Muscle layer of colon (tissue), 2 donors: ENCODE data around the gene MAPKAPK5.
"Not testable (repeated sequence)": the region's sequence is repeated elsewhere in the genome, so short reads cannot be mapped to it uniquely, and the experiment has no call there.

ENCODE experiments used
- H3K27ac ChIP-seq: one replicate; pipeline ENCODE4 v1.7.0; 2013; ENCODE audit warnings: low read depth, mild to moderate bottlenecking, low read length, moderate library complexity
- H3K27me3 ChIP-seq, 2 donors: one replicate each; pipeline ENCODE4 v1.7.0; 2013; ENCODE audit warnings: low read length in 2 of 2, mild to moderate bottlenecking in 2 of 2; ENCODE audit not compliant: insufficient read depth in 2 of 2, control insufficient read depth in 1 of 2
- H3K36me3 ChIP-seq: one replicate; pipeline ENCODE4 v1.7.0; 2013; ENCODE audit warnings: mild to moderate bottlenecking, low read length; ENCODE audit not compliant: insufficient read depth
- H3K4me1 ChIP-seq: one replicate; pipeline ENCODE4 v1.7.0; 2013; ENCODE audit warnings: mild to moderate bottlenecking, low read length; ENCODE audit not compliant: insufficient read depth
- H3K4me3 ChIP-seq, 2 donors: one replicate each; pipeline ENCODE4 v1.7.0; 2013; ENCODE audit warnings: low read length in 2 of 2, low read depth in 1 of 2, mild to moderate bottlenecking in 1 of 2, moderate library complexity in 1 of 2
- H3K9ac ChIP-seq: one replicate; pipeline ENCODE4 v1.7.0; 2013; ENCODE audit warnings: low read length
- H3K9me3 ChIP-seq: one replicate; pipeline ENCODE4 v1.7.0; 2013; ENCODE audit warnings: mild to moderate bottlenecking, low read length
- donor health status: abdominal sarcoma.
- donor health status: Adenocarcinoma of cecum.

The MAPKAPK5 gene

DNA sequence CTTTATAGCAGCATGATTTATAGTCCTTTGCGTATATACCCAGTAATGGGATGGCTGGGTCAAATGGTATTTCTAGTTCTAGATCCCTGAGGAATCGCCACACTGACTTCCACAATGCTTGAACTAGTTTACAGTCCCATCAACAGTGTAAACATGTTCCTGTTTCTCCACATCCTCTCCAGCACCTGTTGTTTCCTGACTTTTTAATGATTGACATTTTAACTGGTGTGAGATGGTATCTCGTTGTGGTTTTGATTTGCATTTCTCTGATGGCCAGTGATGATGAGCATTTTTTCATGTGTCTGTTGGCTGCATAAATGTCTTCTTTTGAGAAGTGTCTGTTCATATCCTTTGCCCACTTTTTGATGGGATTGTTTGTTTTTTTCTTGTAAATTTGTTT lies 12.4 kb upstream of the MAPKAPK5 start:
- not testable (repeated sequence) for H3K9me3 ChIP-seq, H3K27me3 ChIP-seq, H3K27ac ChIP-seq, H3K9ac ChIP-seq, H3K4me3 ChIP-seq, H3K36me3 ChIP-seq, H3K4me1 ChIP-seq

DNA sequence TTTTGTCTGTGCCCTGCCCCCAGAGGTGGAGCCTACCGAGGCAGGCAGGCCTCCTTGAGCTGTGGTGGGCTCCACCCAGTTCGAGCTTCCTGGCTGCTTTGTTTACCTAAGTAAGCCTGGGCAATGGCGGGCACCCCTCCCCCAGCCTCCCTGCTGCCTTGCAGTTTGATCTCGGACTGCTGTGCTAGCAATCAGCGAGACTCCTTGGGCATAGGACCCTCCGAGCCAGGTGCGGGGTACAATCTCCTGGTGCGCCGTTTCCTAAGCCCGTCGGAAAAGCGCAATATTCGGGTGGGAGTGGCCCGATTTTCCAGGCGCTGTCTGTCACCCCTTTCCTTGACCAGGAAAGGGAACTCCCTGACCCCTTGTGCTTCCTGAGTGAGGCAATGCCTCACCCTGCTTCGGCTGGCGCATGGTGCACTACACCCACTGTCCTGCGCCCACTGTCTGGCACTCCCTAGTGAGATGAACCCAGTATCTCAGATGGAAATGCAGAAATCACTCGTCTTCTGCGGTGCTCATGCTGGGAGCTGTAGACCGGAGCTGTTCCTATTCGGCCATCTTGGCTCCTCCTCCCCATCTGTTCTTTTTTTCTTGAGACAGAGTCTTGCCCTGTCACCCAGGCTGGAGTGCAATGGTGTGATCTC lies 7.2 kb upstream of the MAPKAPK5 start:
- H3K4me1 ChIP-seq, H3K9me3 ChIP-seq, H3K27ac ChIP-seq, H3K9ac ChIP-seq, H3K27me3 ChIP-seq, H3K4me3 ChIP-seq, H3K36me3 ChIP-seq: not testable (repeated sequence)

DNA sequence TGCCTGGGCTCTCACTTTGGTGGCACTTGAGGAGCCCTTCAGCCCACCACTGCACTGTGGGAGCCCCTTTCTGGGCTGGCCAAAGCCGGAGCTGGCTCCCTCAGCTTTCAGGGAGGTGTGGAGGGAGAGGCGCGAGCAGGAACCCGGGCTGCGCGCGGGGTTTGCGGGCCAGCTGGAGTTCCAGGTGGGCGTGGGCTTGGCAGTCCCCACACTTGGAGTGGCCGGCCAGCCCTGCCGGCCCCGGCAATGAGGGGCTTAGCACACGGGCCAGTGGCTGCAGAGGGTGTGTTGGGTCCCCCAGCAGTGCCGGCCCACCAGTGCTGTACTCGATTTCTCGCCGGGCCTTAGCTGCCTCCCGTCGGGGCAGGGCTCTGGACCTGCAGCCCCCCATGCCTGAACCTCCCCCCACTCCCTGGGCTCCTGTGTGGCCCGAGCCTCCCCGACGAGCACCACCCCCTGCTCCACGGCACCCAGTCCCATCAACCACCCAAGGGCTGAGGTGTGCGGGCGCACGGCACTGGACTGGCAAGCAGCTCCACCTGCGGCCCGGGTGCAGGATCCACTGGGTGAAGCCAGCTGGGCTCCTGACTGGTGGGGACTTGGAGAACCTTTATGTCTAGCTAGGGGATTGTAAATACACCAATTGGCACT lies 6.4 kb upstream of the MAPKAPK5 start:
- H3K9me3 ChIP-seq, H3K27me3 ChIP-seq, H3K36me3 ChIP-seq, H3K4me3 ChIP-seq, H3K27ac ChIP-seq, H3K9ac ChIP-seq, H3K4me1 ChIP-seq: not testable (repeated sequence)

DNA sequence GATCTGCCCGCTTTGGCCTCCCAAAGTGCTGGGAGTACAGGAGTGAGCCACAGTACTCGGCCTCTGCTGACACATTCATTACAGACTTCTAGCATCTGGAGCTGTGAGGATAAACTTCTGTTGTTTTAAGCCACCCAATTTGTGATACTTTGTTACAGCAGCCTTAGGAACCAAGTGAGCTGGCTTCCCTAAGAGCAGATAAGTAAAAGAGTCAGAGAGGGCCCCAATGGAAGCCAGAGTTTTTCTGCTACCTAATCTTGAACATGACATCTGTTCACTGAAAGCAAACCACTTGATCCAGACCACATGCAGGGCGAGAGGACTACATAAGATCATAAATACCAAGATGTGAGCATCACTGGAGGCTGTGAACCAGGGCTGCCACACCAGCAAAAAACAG lies 3.7 kb upstream of the MAPKAPK5 start:
- H3K4me1 ChIP-seq, result peaks cover 16% of the 10 kb centered on the region

DNA sequence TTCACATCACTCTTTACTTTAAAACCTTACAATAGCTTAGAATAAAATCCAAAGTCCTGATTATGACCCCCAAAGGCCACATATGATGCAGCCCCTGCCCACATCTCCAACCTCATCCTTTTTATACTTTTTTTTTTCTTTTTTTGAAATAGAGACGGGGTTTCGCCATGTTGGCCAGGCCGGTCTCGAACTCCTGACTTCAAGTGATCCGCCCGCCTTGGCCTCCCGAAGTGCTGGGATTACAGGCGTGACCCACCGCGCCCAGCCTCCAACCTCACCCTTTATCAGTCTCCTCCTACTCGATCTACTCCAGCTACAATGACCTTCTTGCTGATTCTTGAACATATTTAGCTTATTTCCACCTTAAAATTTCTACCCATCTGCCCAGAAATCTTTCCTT lies 1.2 kb upstream of the MAPKAPK5 start:
- H3K27ac ChIP-seq, result peak overlapping the region; percentile 83

More for the DNA sequence above, 3.7 kb upstream of the MAPKAPK5 start:
- no peak overlapping the region for H3K4me3 ChIP-seq
- H3K9me3 ChIP-seq, result no peaks in the 10 kb centered on the region
- H3K9ac ChIP-seq, result no peak overlapping the region
- no peak overlapping the region for H3K27ac ChIP-seq
- H3K27me3 ChIP-seq, result no peaks in the 10 kb centered on the region
- peaks cover 8% of the 10 kb centered on the region for H3K36me3 ChIP-seq

DNA sequence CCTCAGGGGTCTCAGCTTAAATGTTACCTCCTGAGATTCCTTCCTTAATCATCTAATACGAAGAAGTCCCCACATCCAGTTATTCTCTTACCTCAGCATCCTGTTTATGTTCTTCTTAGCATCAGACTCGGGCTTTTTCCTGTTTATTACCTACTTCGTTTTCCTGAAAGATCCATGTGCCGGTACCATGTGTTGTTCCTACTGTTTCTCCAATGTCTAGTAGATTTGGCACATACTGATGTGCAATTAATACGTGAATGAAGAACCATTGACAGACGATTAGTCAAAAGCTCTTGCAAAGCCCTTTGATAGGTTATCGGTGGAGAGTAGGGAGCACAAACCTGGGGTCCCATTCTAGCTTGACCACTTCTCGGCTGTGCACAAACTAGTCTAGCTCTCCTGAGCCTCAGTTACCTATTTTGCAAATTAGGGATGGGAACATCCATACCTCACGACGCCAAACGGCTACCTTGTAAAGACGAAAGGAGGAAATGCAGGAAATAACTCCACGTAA lies 735 bp upstream of the MAPKAPK5 start:
- Histone ChIP-seq H3K9ac (peak overlapping the region; percentile 98), H3K4me3 (peak overlapping the region; percentile 78 to 98), H3K27me3 (no peaks in the 10 kb centered on the region), H3K27ac (peak overlapping the region; percentile 83), H3K9me3 (no peaks in the 10 kb centered on the region), H3K4me1 (peaks cover 29% of the 10 kb centered on the region), H3K36me3 (peaks cover 8% of the 10 kb centered on the region)

More for the DNA sequence above, 1.2 kb upstream of the MAPKAPK5 start:
- H3K9me3 ChIP-seq, result no peaks in the 10 kb centered on the region
- H3K36me3 ChIP-seq, result peaks cover 8% of the 10 kb centered on the region
- peaks cover 29% of the 10 kb centered on the region for H3K4me1 ChIP-seq
- peak overlapping the region; percentile 98 for H3K9ac ChIP-seq
- H3K27me3 ChIP-seq, result no peaks in the 10 kb centered on the region
- peak overlapping the region; percentile 78 to 98 for H3K4me3 ChIP-seq

DNA sequence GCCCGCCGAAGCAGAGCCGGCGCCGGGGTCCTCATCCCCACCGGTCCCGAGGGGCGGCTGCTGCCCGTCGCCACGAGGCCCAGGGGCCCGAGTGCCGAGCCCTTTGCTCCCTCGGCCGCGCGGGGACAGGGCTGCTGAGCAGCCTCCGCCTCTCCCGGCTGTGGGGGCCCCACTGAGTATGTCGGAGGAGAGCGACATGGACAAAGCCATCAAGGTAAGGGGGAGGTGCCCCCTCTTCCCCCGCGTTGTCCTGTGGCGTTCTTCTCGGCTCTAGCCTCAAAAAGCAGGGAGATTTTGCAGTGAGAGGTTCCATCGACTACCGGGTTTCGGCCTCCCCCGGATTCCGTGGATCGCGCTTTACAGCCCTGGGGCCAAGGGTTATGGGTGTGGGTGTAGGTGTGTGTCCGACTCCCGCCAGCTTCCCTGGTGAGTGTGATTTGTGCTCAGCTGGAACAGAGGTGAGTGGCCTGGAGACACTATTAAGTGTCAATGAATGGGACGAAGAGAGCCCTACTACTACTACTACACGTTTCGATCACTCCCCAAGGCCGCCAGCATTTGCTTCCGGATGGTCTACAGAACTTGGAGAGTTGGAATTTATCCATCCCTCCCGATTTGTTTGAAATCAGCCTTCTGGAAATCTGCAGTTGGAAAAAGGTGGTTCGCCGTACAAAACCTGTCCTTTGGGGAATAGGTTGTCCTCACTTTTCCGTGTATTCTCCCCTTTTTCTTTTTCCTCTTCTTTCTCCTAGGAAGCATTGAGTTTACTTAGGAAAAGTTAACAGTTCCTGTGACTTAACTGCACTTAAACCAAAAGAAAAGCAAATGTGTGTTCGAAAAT lies 748 bp downstream of the MAPKAPK5 start:
- Histone ChIP-seq H3K4me1 (peaks cover 29% of the 10 kb centered on the region), H3K27ac (peak overlapping the region; percentile 83), H3K9ac (peak overlapping the region; percentile 97), H3K4me3 (peak overlapping the region; percentile 78 to 98), H3K36me3 (peaks cover 8% of the 10 kb centered on the region), H3K9me3 (no peaks in the 10 kb centered on the region), H3K27me3 (no peaks in the 10 kb centered on the region)

DNA sequence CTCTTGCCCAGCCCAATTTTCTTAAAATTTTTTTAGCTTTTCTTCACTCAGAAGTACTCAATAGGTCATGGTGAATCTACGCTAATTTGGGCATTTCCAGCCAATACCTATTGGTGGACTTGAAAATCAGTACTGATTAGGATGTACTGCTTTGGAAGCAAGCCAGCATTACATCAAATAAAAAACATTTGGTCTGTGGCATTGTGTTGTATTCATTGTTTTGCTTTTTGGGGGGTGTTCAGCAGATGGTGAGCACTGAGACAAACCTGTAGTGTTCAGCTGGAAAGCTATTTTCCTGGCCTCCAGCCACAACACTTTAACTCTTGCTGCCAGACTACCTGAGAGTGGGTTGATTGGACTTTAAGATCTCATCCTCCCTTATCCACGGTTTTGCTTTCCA lies 4.0 kb downstream of the MAPKAPK5 start:
- Histone ChIP-seq H3K4me3 (no peak overlapping the region), H3K36me3 (no peaks in the 10 kb centered on the region), H3K4me1 (peaks cover 20% of the 10 kb centered on the region), H3K9me3 (no peaks in the 10 kb centered on the region), H3K27me3 (no peaks in the 10 kb centered on the region), H3K9ac (no peak overlapping the region), H3K27ac (no peak overlapping the region)

DNA sequence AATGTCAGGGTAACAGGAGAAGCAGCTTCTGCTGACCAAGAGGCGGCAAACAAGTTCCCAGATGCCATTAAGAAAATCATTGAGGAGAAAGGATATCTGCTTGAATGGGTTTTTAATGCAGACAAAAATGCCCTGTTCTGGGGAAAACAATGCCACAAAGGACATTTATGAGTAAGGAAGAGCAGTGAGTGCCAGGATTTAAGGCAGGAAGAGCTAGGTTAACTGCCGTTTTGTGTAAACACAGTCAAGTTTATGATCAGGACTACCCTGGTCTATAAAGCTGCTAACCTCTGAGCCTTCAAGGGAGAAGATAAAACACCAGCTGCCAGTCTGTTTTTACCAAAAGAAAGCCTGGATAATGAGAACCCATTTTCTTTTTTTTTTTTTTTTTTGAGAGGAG lies 8.5 kb downstream of the MAPKAPK5 start:
- no peak overlapping the region for H3K27ac ChIP-seq
- H3K9me3 ChIP-seq, result no peaks in the 10 kb centered on the region
- H3K4me1 ChIP-seq, result no peaks in the 10 kb centered on the region
- H3K27me3 ChIP-seq, result no peaks in the 10 kb centered on the region
- no peaks in the 10 kb centered on the region for H3K36me3 ChIP-seq
- no peak overlapping the region for H3K9ac ChIP-seq
- no peak overlapping the region for H3K4me3 ChIP-seq

DNA sequence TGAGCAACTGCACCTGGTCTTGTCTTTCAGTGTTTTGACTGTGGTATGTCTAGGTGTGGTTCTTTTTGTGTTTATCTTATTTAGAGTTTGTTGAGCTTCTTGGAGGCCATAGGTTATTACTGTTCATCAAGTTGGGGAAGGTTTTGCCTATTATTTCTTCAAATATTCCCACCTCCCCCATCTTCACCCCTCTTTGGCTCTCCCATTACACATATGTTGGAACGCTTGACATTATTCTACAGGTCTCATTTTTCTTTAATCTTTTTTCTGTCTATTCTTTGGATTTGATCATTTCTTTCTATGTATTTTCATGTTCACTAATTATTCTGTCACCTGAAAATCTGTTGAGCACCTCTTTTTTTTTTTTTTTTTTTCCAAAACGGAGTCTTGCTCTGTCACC lies 16.2 kb downstream of the MAPKAPK5 start:
- Histone ChIP-seq H3K36me3 (no peaks in the 10 kb centered on the region), H3K27me3 (no peaks in the 10 kb centered on the region), H3K27ac (no peak overlapping the region), H3K9ac (no peak overlapping the region), H3K4me3 (no peak overlapping the region), H3K4me1 (no peaks in the 10 kb centered on the region), H3K9me3 (no peaks in the 10 kb centered on the region)

DNA sequence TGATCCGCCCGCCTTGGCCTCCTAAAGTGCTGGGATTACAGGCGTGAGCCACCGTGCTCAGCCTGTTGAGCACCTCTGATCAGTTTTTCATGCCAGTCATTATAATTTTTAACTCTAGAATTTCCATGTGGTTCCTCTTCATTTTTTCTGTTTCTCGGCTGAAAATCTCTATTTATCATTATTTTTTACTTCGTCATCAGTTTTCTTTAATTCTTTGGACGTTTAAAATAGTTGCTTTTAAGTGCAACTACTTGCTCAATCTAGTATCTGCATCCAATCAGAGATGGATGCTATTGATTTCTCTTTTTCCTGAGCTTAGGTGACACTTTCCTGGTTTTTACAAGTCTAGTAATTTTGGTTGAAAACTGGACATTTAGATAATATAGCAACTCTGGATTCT lies 16.8 kb downstream of the MAPKAPK5 start:
- no peaks in the 10 kb centered on the region for H3K4me1 ChIP-seq
- H3K9me3 ChIP-seq, result no peaks in the 10 kb centered on the region
- no peaks in the 10 kb centered on the region for H3K27me3 ChIP-seq
- H3K4me3 ChIP-seq, result no peak overlapping the region
- H3K36me3 ChIP-seq, result no peaks in the 10 kb centered on the region
- H3K27ac ChIP-seq, result no peak overlapping the region
- H3K9ac ChIP-seq, result no peak overlapping the region
